GM10248 (cell line): ENCODE results near the gene HOXA3.

Experiments
- CTCF ChIA-PET: fragments of 300-600 bp; sonication (Branson Sonifier 250); formaldehyde crosslinking; extraction: SDS; loops from one replicate; lab custom pipeline; 2021; ENCODE audit warnings: antibody characterized with exemption; lab: Yijun Ruan, JAX
- POLR2A ChIA-PET: fragments of 350-650 bp; sonication (Branson Sonifier 250); formaldehyde crosslinking; extraction: SDS; loops from one replicate; lab custom pipeline; 2020; ENCODE audit warnings: antibody characterized with exemption; lab: Yijun Ruan, JAX
- DNase-seq: peaks from one replicate; pipeline ENCODE4 v3.0.0; 2012; ENCODE audit errors: extremely low spot score
- CTCF ChIP-seq: IDR thresholded peaks from 2 replicates; pipeline ENCODE4 v1.5.1; 2012; ENCODE audit warnings: mild to moderate bottlenecking, low read depth; ENCODE audit errors: extremely low read depth, missing control alignments, control extremely low read depth

Gene HOXA3

GRCh38 chr7:27106901-27107240, 45.5 kb downstream of the HOXA3 start:
- TF ChIP-seq CTCF = no peak
- DNase-seq = no peak
- CTCF ChIA-PET = interaction anchor here (1.7 kb wide), 1 partner anchor 10 kb away, joined by 8 read pairs; the partner anchor contains the start of gene HOXA1
- POLR2A ChIA-PET = no interaction called here

GRCh38 chr7:27106181-27106900, 46.0 kb downstream of the HOXA3 start:
- ChIA-PET POLR2A (no interaction called here), CTCF (interaction anchor here (0.9 to 1.7 kb wide), 3 partner anchors 9 to 23 kb away, joined by 3 to 8 read pairs (median 3); partner anchors contain the start of gene HOXA1)
- DNase-seq = no peak
- TF ChIP-seq CTCF = no peak

GRCh38 chr7:27105301-27106031, 46.9 kb downstream of the HOXA3 start:
- ChIA-PET POLR2A (no interaction called here), CTCF (interaction anchor here (0.9 to 1.7 kb wide), 3 partner anchors 8 to 22 kb away, joined by 3 to 8 read pairs (median 3); partner anchors contain the start of gene HOXA1)
- no peak for DNase-seq
- no peak for TF ChIP-seq CTCF

GRCh38 chr7:27104341-27105058, 47.9 kb downstream of the HOXA3 start:
- ChIA-PET CTCF (no interaction called here), POLR2A (no interaction called here)
- TF ChIP-seq CTCF = no peak
- no peak for DNase-seq

GRCh38 chr7:27103489-27104226, 48.7 kb downstream of the HOXA3 start:
- ChIA-PET POLR2A (no interaction called here), CTCF (no interaction called here)
- no peak for DNase-seq
- TF ChIP-seq CTCF = no peak
